GM19099 (cell line): Measurements from ENCODE around the gene SRCAP.

Experiments
- POLR2A ChIP-seq: IDR thresholded peaks from 3 replicates; pipeline ENCODE4 v1.6.1; 2011; ENCODE audit warnings: low read depth; ENCODE audit not compliant: insufficient read length; ENCODE audit errors: extremely low read depth

The SRCAP gene

GRCh38 chr16:30659507-30660423 is 39.2 kb upstream of the SRCAP start:
- no peak for TF ChIP-seq POLR2A

DNA sequence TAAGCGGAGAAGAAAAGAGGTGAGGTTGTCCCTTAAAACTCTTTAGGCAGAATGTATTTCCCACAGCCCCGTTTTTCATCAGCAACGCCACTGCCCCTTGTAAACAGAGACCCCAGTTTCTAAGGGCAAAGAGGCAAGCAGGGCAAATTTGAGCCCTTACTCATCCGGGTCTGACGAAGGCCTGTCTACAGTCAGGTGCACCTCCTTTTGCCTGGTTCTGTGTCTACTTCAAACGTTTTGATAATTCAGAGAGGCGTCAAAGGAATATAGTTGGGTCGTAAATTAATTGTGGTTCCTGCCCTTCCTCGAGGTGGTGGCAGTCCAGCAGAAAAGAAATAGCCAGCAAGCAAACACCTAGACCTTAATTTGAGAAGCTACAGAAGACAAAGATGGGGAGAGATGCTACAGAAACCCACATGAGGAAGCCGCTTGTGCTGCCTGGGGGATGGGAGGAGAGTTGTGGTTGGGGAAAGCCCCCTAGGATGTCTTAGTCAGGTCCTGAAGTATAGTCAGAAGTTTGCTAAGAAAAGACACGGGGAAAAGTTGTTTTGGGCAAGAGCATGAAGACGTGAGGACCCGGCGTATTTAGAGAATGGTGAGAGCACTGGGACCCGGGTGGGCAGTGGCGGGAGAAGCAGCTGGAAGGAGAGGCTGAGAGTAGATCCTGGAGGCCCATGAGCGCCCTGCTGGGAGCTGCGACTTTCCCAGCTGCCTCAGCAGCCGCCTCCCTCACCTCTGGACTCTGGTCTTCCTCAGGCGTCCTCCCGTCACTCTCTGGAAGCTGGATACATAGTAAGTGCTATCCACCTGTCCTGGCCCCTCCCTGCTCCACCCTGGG is 38.3 kb upstream of the SRCAP start:
- no peak for TF ChIP-seq POLR2A

DNA sequence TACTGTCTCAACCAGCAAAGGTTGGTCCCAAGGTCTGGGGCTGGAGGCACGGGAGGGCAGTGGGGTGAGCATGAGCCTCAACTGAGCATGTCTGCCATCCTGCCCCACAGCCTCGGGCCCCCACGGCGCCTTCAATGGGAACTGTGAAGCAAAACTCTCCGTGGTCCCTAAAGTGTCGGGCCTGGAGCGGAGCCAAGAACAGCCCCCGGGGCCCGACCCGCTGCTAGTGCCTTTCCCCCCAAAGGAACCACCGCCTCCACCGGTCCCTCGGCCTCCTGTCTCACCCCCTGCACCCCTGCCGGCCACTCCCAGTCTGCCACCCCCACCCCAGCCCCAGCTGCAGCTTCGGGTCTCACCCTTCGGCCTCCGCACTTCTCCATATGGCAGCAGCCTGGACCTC is 36.5 kb upstream of the SRCAP start:
- no peak for TF ChIP-seq POLR2A

- TF ChIP-seq POLR2A: no peak
Measured at GRCh38 chr16:30663038-30663437, 35.9 kb upstream of the SRCAP start.

DNA sequence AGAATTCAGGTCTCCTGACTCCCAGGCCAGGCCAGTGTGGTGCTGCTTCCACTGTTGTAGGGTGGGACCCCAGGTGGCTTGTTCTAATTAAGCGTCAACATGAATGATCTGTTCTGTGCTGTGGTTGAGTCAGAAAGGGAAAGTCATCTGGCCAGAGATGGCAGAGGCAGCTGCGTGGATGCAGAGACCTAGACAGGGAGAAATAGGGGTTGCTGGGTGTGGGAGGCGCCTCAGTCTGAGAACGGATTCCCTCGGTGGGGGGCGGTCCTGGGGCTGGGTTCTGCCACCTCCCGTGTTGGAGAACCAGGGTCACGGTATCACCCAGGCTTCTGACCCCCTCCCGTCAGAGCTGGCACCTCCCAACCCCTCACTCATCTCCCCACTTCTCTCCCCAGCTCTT is 35.2 kb upstream of the SRCAP start:
- no peak for TF ChIP-seq POLR2A

GRCh38 chr16:30664616-30665109 is 34.3 kb upstream of the SRCAP start:
- TF ChIP-seq POLR2A: no peak

DNA sequence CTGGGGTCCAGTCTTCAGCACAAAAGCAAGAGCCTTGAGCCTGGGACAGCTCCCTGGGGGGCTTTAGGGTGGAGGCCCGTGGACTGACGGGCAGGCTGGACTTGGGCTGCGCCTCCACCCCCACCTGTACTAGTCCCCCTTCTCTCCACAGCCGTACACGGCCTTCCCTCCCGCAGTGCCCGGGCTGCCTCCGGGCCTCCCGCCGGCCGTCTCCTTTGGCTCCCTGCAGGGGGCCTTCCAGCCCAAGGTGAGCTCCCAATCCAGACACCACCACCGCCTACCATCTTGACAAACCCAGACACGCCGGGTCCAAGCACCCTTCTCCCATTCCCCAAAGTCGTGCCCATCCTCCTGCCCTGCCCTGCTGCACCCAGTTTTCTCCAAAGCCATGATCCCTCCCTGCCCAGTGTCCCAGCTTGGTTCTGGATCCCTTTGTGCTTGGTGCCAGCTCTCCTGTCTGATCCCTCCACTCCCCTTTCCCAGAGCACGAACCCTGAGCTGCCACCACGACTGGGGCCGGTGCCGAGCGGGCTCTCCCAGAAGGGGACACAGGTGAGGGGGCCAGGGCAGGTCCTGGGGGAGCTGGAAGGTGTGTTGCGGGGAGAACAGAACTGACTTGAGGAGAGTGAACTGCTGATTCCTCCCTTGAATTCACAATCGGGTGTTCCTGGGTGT is 33.7 kb upstream of the SRCAP start:
- no peak for TF ChIP-seq POLR2A

DNA sequence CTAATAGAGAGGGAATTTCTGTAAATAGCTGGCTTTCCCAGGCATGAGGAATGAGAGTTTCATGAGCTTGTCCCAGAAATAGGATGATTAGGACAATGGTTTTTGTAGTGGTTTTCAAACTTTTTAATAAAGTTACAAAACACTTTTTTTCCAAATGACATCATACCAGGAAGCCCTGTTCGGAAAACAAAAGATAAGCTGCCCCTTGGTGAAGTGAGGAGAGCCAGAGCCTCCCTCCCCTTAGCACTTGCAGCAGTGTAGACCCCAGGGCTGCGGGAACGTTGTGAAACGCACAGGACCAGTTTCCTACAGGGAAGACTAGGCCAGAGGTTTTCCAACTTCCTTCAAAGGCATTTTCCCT is 33.2 kb upstream of the SRCAP start:
- no peak for TF ChIP-seq POLR2A

- no peak for TF ChIP-seq POLR2A
Measured at GRCh38 chr16:30666681-30667080, 32.3 kb upstream of the SRCAP start.

DNA sequence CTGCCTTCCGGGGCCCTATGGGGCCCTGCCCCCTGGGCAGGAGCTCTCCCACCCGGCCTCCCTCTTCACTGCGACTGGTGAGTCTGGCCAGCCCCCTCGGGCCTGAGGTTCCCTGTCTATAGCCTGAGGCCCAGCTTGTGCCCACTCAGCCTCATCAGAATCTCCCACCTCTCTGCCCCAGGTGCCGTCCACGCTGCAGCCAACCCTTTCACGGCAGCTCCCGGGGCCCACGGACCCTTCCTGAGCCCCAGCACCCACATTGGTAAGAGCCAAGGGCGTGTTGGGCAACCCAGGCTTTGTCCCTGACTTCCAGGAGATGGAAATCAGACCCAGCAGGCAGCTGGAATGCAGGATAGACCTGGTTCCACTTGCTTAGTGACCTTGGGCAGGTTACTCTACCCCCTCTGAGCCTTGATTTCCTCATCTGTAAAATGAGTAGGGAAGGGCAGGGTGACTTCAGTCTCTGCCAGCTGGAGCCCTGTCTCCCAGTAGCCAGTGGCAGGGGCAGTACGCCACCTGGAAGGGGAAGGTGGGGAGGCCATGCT is 31.5 kb upstream of the SRCAP start:
- TF ChIP-seq POLR2A: no peak

GRCh38 chr16:30668393-30668792 is 30.6 kb upstream of the SRCAP start:
- no peak for TF ChIP-seq POLR2A

DNA sequence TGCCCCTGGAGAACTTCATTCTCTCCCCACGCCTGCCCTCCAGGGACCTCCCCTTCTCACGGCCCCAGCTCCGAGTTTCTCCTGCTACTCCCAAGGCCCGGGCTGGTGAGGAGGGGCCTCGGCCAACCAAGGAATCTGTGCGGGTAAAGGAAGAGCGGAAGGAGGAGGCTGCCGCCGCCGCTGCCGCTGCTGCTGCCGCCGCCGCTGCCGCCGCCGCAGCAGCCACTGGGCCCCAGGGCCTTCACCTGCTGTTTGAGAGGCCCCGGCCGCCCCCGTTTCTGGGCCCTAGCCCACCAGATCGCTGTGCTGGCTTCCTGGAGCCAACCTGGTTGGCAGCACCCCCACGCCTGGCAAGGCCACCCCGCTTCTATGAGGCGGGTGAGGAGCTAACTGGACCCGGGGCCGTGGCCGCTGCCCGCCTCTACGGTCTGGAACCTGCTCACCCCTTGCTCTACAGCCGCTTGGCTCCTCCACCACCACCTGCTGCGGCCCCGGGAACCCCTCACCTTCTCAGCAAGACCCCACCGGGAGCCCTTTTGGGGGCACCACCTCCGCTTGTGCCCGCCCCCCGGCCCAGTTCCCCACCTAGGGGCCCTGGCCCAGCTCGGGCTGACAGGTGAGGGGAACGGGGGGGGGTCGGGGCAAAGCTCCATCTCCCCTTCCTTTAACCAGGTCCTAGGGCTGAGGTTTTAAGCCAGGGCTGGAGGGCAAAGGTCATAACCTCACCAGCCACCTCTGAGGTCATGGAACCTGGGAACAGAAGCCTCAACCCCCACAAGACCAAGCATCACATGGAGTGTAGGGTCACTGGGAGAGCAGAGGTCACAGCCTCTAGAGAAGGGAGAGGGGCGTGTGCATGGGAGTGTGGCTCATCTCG is 29.7 kb upstream of the SRCAP start:
- no peak for TF ChIP-seq POLR2A

GRCh38 chr16:30669903-30670824 is 28.8 kb upstream of the SRCAP start:
- TF ChIP-seq POLR2A: no peak
